Measurements from ENCODE around the gene PTPRA.
A peak's percentile ranks its signal among the peaks of the same experiment; 100 is the strongest.

Gene PTPRA

GRCh38 chr20:2946988-2947961, 74.0 kb downstream of the PTPRA start:
- Histone ChIP-seq H4K91ac (ENCODE audit: low read depth, low read length, poor library complexity) (no peak overlapping the region), H2BK15ac (ENCODE audit: low read length) (no peak overlapping the region), H4K8ac (ENCODE audit: low read depth, low read length) (no peak overlapping the region), H2AFZ (ENCODE audit: low read length) (no peak overlapping the region), H2AK5ac (ENCODE audit: low read depth, low read length) (no peak overlapping the region), H3K27me3 (ENCODE audit: control insufficient read depth in 3 of 3, insufficient read depth in 3 of 3, low read depth in 1 of 3, low read length in 3 of 3) (no peaks in the 10 kb centered on the region), H3K4me2 (ENCODE audit: insufficient read depth, low read length, poor library complexity, severe bottlenecking) (peak overlapping the region; percentile 38), H2BK120ac (ENCODE audit: low read depth, low read length) (no peak overlapping the region), H3K14ac (ENCODE audit: low read length) (no peak overlapping the region), H3K9ac (ENCODE audit: low read depth, low read length, poor library complexity) (no peak overlapping the region), H3K18ac (ENCODE audit: low read length) (no peak overlapping the region), H3K27ac (replicated peaks; ENCODE audit: low read length) (peak overlapping the region; percentile 89), H3K4me1 (ENCODE audit: control insufficient read depth in 2 of 2, insufficient read depth in 1 of 2, low read depth in 1 of 2, low read length in 2 of 2) (peaks cover 4 to 20% of the 10 kb centered on the region in 2 donors), H3K4ac (ENCODE audit: low read length) (no peak overlapping the region), H3K36me3 (replicated peaks in 1 of 2; ENCODE audit: control insufficient read depth in 2 of 2, insufficient read depth in 2 of 2, low read length in 2 of 2) (peaks cover 4 to 39% of the 10 kb centered on the region in 2 donors), H2BK12ac (ENCODE audit: low read length) (no peak overlapping the region), H2BK5ac (ENCODE audit: low read length) (no peak overlapping the region), H3K4me3 (ENCODE audit: low read length in 2 of 2) (no peak overlapping the region), H3K79me1 (ENCODE audit: low read depth, low read length) (peaks cover 3% of the 10 kb centered on the region), H3K23ac (ENCODE audit: low read depth, low read length, poor library complexity) (no peak overlapping the region), H3K9me3 (replicated peaks in 1 of 2; ENCODE audit: control insufficient read depth in 2 of 2, insufficient read depth in 1 of 2, low read depth in 1 of 2, low read length in 2 of 2) (peaks cover 0 to 21% of the 10 kb centered on the region in 2 donors)
- WGBS, 2 donors (ENCODE audit: extremely low coverage in 2 of 2, insufficient read length in 2 of 2, insufficient replicate concordance in 1 of 2): no CpG with 5 or more reads among the region's 5 CpGs
- DNase-seq (ENCODE audit: low spot score): peak; percentile 71

GRCh38 chr20:2948968-2949367, 75.7 kb downstream of the PTPRA start:
- Histone ChIP-seq H3K36me3 (replicated peaks in 1 of 2; ENCODE audit: control insufficient read depth in 2 of 2, insufficient read depth in 2 of 2, low read length in 2 of 2) (peaks cover 4 to 45% of the 10 kb centered on the region in 2 donors), H2BK15ac (ENCODE audit: low read length) (no peak overlapping the region), H3K9ac (ENCODE audit: low read depth, low read length, poor library complexity) (no peak overlapping the region), H3K4me1 (ENCODE audit: control insufficient read depth in 2 of 2, insufficient read depth in 1 of 2, low read depth in 1 of 2, low read length in 2 of 2) (peaks cover 4 to 13% of the 10 kb centered on the region in 2 donors), H2AFZ (ENCODE audit: low read length) (no peak overlapping the region), H3K18ac (ENCODE audit: low read length) (no peak overlapping the region), H2BK120ac (ENCODE audit: low read depth, low read length) (no peak overlapping the region), H3K4me3 (ENCODE audit: low read length in 2 of 2) (no peak overlapping the region), H3K27ac (replicated peaks; ENCODE audit: low read length) (no peak overlapping the region), H2BK5ac (ENCODE audit: low read length) (no peak overlapping the region), H3K9me3 (replicated peaks in 1 of 2; ENCODE audit: control insufficient read depth in 2 of 2, insufficient read depth in 1 of 2, low read depth in 1 of 2, low read length in 2 of 2) (peaks cover 0 to 21% of the 10 kb centered on the region in 2 donors), H2AK5ac (ENCODE audit: low read depth, low read length) (no peak overlapping the region), H3K14ac (ENCODE audit: low read length) (no peak overlapping the region), H2BK12ac (ENCODE audit: low read length) (no peak overlapping the region), H3K79me1 (ENCODE audit: low read depth, low read length) (peaks cover 1% of the 10 kb centered on the region), H3K27me3 (ENCODE audit: control insufficient read depth in 3 of 3, insufficient read depth in 3 of 3, low read depth in 1 of 3, low read length in 3 of 3) (no peaks in the 10 kb centered on the region), H3K23ac (ENCODE audit: low read depth, low read length, poor library complexity) (no peak overlapping the region), H3K4me2 (ENCODE audit: insufficient read depth, low read length, poor library complexity, severe bottlenecking) (no peak overlapping the region), H4K8ac (ENCODE audit: low read depth, low read length) (no peak overlapping the region), H3K4ac (ENCODE audit: low read length) (no peak overlapping the region), H4K91ac (ENCODE audit: low read depth, low read length, poor library complexity) (no peak overlapping the region)
- no peak for DNase-seq (ENCODE audit: low spot score)
- no CpG with 5 or more reads among the region's 1 CpG for WGBS, 2 donors (ENCODE audit: extremely low coverage in 2 of 2, insufficient read length in 2 of 2, insufficient replicate concordance in 1 of 2)

GRCh38 chr20:2952766-2953165, 79.5 kb downstream of the PTPRA start:
- Histone ChIP-seq H3K18ac (ENCODE audit: low read length) (no peak overlapping the region), H3K27ac (replicated peaks; ENCODE audit: low read length) (no peak overlapping the region), H4K8ac (ENCODE audit: low read depth, low read length) (no peak overlapping the region), H2BK15ac (ENCODE audit: low read length) (no peak overlapping the region), H4K91ac (ENCODE audit: low read depth, low read length, poor library complexity) (no peak overlapping the region), H2BK12ac (ENCODE audit: low read length) (no peak overlapping the region), H3K9ac (ENCODE audit: low read depth, low read length, poor library complexity) (no peak overlapping the region), H2BK5ac (ENCODE audit: low read length) (no peak overlapping the region), H3K23ac (ENCODE audit: low read depth, low read length, poor library complexity) (no peak overlapping the region), H3K4me2 (ENCODE audit: insufficient read depth, low read length, poor library complexity, severe bottlenecking) (no peak overlapping the region), H3K14ac (ENCODE audit: low read length) (no peak overlapping the region), H3K27me3 (ENCODE audit: control insufficient read depth in 3 of 3, insufficient read depth in 3 of 3, low read depth in 1 of 3, low read length in 3 of 3) (no peaks in the 10 kb centered on the region), H2AK5ac (ENCODE audit: low read depth, low read length) (no peak overlapping the region), H3K79me1 (ENCODE audit: low read depth, low read length) (peaks cover 1% of the 10 kb centered on the region), H2AFZ (ENCODE audit: low read length) (no peak overlapping the region), H3K36me3 (replicated peaks in 1 of 2; ENCODE audit: control insufficient read depth in 2 of 2, insufficient read depth in 2 of 2, low read length in 2 of 2) (peaks cover 4 to 59% of the 10 kb centered on the region in 2 donors), H3K4me1 (ENCODE audit: control insufficient read depth in 2 of 2, insufficient read depth in 1 of 2, low read depth in 1 of 2, low read length in 2 of 2) (peaks cover 2 to 7% of the 10 kb centered on the region in 2 donors), H3K4me3 (ENCODE audit: low read length in 2 of 2) (no peak overlapping the region), H2BK120ac (ENCODE audit: low read depth, low read length) (no peak overlapping the region), H3K9me3 (replicated peaks in 1 of 2; ENCODE audit: control insufficient read depth in 2 of 2, insufficient read depth in 1 of 2, low read depth in 1 of 2, low read length in 2 of 2) (peaks cover 0 to 19% of the 10 kb centered on the region in 2 donors), H3K4ac (ENCODE audit: low read length) (no peak overlapping the region)
- no peak for DNase-seq (ENCODE audit: low spot score)
- no CpG with 5 or more reads among the region's 1 CpG for whole genome bisulfite sequencing, 2 donors (ENCODE audit: extremely low coverage in 2 of 2, insufficient read length in 2 of 2, insufficient replicate concordance in 1 of 2)

- no peak overlapping the region for H3K4me3 ChIP-seq (ENCODE audit: low read length in 2 of 2)
- H3K4me1 ChIP-seq (ENCODE audit: control insufficient read depth in 2 of 2, insufficient read depth in 1 of 2, low read depth in 1 of 2, low read length in 2 of 2): no peaks in the 10 kb centered on the region
- no peak overlapping the region for H2AFZ ChIP-seq (ENCODE audit: low read length)
- no peak overlapping the region for H4K91ac ChIP-seq (ENCODE audit: low read depth, low read length, poor library complexity)
- no peak overlapping the region for H3K18ac ChIP-seq (ENCODE audit: low read length)
- peaks cover 11 to 60% of the 10 kb centered on the region in 2 donors for H3K36me3 ChIP-seq (replicated peaks in 1 of 2; ENCODE audit: control insufficient read depth in 2 of 2, insufficient read depth in 2 of 2, low read length in 2 of 2)
- no peaks in the 10 kb centered on the region for H3K79me1 ChIP-seq (ENCODE audit: low read depth, low read length)
- no peak overlapping the region for H2BK120ac ChIP-seq (ENCODE audit: low read depth, low read length)
- no peak for DNase-seq (ENCODE audit: low spot score)
- no peak overlapping the region for H4K8ac ChIP-seq (ENCODE audit: low read depth, low read length)
- H3K9me3 ChIP-seq (replicated peaks in 1 of 2; ENCODE audit: control insufficient read depth in 2 of 2, insufficient read depth in 1 of 2, low read depth in 1 of 2, low read length in 2 of 2): peaks cover 0 to 11% of the 10 kb centered on the region in 2 donors
- no peak overlapping the region for H3K4me2 ChIP-seq (ENCODE audit: insufficient read depth, low read length, poor library complexity, severe bottlenecking)
- no peak overlapping the region for H3K14ac ChIP-seq (ENCODE audit: low read length)
- H2BK12ac ChIP-seq (ENCODE audit: low read length): no peak overlapping the region
- H3K4ac ChIP-seq (ENCODE audit: low read length): no peak overlapping the region
- H3K27me3 ChIP-seq (ENCODE audit: control insufficient read depth in 3 of 3, insufficient read depth in 3 of 3, low read depth in 1 of 3, low read length in 3 of 3): no peaks in the 10 kb centered on the region
- no peak overlapping the region for H2AK5ac ChIP-seq (ENCODE audit: low read depth, low read length)
- H2BK5ac ChIP-seq (ENCODE audit: low read length): no peak overlapping the region
- no peak overlapping the region for H3K23ac ChIP-seq (ENCODE audit: low read depth, low read length, poor library complexity)
- H2BK15ac ChIP-seq (ENCODE audit: low read length): no peak overlapping the region
- no peak overlapping the region for H3K9ac ChIP-seq (ENCODE audit: low read depth, low read length, poor library complexity)
- H3K27ac ChIP-seq (replicated peaks; ENCODE audit: low read length): no peak overlapping the region
Measured at GRCh38 chr20:2955257-2955970, 82.1 kb downstream of the PTPRA start.
